Measurements from ENCODE around the gene JSRP1. TPM values are rescaled to one million over a fixed set of nuclear protein-coding genes. Genes with fewer than 3 reads are reported as not detected.
A peak's percentile ranks its signal among the peaks of the same experiment; 100 is the strongest.

The JSRP1 gene
- polyA plus RNA-seq, 2 donors, result 0.13 to 0.20 TPM

- Histone ChIP-seq H3K4me3 (ENCODE audit: low read depth in 1 of 2, low read length in 2 of 2) (no peak overlapping the region), H3K27ac (ENCODE audit: low read depth in 2 of 2, low read length in 1 of 2) (no peak overlapping the region), H3K9me3 (ENCODE audit: control insufficient read depth in 2 of 2, insufficient read depth in 1 of 2, low read depth in 1 of 2, low read length in 1 of 2) (no peaks in the 10 kb centered on the region), H3K27me3 (ENCODE audit: control insufficient read depth in 1 of 2, insufficient read depth in 2 of 2, low read length in 2 of 2) (no peaks in the 10 kb centered on the region), H3K36me3 (ENCODE audit: control insufficient read depth in 2 of 2, insufficient read depth in 2 of 2, low read length in 1 of 2) (peaks cover 16 to 69% of the 10 kb centered on the region in 2 donors), H3K4me1 (ENCODE audit: control insufficient read depth in 2 of 2, insufficient read depth in 2 of 2, low read length in 1 of 2) (no peaks in the 10 kb centered on the region)
- 94 to 95% methylated on average over 21 of the region's 21 CpGs for WGBS, 2 donors
Observed at GRCh38 chr19:2219726-2220125, 36.5 kb downstream of the JSRP1 start.

GRCh38 chr19:2217591-2217990, 38.6 kb downstream of the JSRP1 start:
- peaks cover 0 to 14% of the 10 kb centered on the region in 2 donors for H3K4me1 ChIP-seq (ENCODE audit: control insufficient read depth in 2 of 2, insufficient read depth in 2 of 2, low read length in 1 of 2)
- H3K27ac ChIP-seq (ENCODE audit: low read depth in 2 of 2, low read length in 1 of 2), result no peak overlapping the region
- no peak overlapping the region for H3K4me3 ChIP-seq (ENCODE audit: low read depth in 1 of 2, low read length in 2 of 2)
- no peaks in the 10 kb centered on the region for H3K9me3 ChIP-seq (ENCODE audit: control insufficient read depth in 2 of 2, insufficient read depth in 1 of 2, low read depth in 1 of 2, low read length in 1 of 2)
- peaks cover 16 to 74% of the 10 kb centered on the region in 2 donors for H3K36me3 ChIP-seq (ENCODE audit: control insufficient read depth in 2 of 2, insufficient read depth in 2 of 2, low read length in 1 of 2)
- WGBS, 2 donors, result 94 to 96% methylated on average over 21 to 22 of the region's 22 CpGs
- no peaks in the 10 kb centered on the region for H3K27me3 ChIP-seq (ENCODE audit: control insufficient read depth in 1 of 2, insufficient read depth in 2 of 2, low read length in 2 of 2)

GRCh38 chr19:2216361-2217225, 39.6 kb downstream of the JSRP1 start:
- Histone ChIP-seq H3K27ac (ENCODE audit: low read depth in 2 of 2, low read length in 1 of 2) (peak overlapping the region in 1 of 2 donors; percentile 2), H3K9me3 (ENCODE audit: control insufficient read depth in 2 of 2, insufficient read depth in 1 of 2, low read depth in 1 of 2, low read length in 1 of 2) (no peaks in the 10 kb centered on the region), H3K36me3 (ENCODE audit: control insufficient read depth in 2 of 2, insufficient read depth in 2 of 2, low read length in 1 of 2) (peaks cover 16 to 68% of the 10 kb centered on the region in 2 donors), H3K4me1 (ENCODE audit: control insufficient read depth in 2 of 2, insufficient read depth in 2 of 2, low read length in 1 of 2) (peaks cover 0 to 14% of the 10 kb centered on the region in 2 donors), H3K27me3 (ENCODE audit: control insufficient read depth in 1 of 2, insufficient read depth in 2 of 2, low read length in 2 of 2) (no peaks in the 10 kb centered on the region), H3K4me3 (ENCODE audit: low read depth in 1 of 2, low read length in 2 of 2) (no peak overlapping the region)
- 93% methylated on average over 42 to 43 of the region's 43 CpGs for WGBS, 2 donors

GRCh38 chr19:2215281-2215751, 40.9 kb downstream of the JSRP1 start:
- WGBS, 2 donors, result 79 to 80% methylated on average over 31 of the region's 31 CpGs
- no peak overlapping the region for H3K4me3 ChIP-seq (ENCODE audit: low read depth in 1 of 2, low read length in 2 of 2)
- no peak overlapping the region for H3K27ac ChIP-seq (ENCODE audit: low read depth in 2 of 2, low read length in 1 of 2)
- no peaks in the 10 kb centered on the region for H3K9me3 ChIP-seq (ENCODE audit: control insufficient read depth in 2 of 2, insufficient read depth in 1 of 2, low read depth in 1 of 2, low read length in 1 of 2)
- no peaks in the 10 kb centered on the region for H3K27me3 ChIP-seq (ENCODE audit: control insufficient read depth in 1 of 2, insufficient read depth in 2 of 2, low read length in 2 of 2)
- peaks cover 16 to 73% of the 10 kb centered on the region in 2 donors for H3K36me3 ChIP-seq (ENCODE audit: control insufficient read depth in 2 of 2, insufficient read depth in 2 of 2, low read length in 1 of 2)
- H3K4me1 ChIP-seq (ENCODE audit: control insufficient read depth in 2 of 2, insufficient read depth in 2 of 2, low read length in 1 of 2), result peaks cover 0 to 14% of the 10 kb centered on the region in 2 donors

GRCh38 chr19:2214251-2214650, 42.0 kb downstream of the JSRP1 start:
- Histone ChIP-seq H3K9me3 (ENCODE audit: control insufficient read depth in 2 of 2, insufficient read depth in 1 of 2, low read depth in 1 of 2, low read length in 1 of 2) (no peaks in the 10 kb centered on the region), H3K4me3 (ENCODE audit: low read depth in 1 of 2, low read length in 2 of 2) (no peak overlapping the region), H3K4me1 (ENCODE audit: control insufficient read depth in 2 of 2, insufficient read depth in 2 of 2, low read length in 1 of 2) (peaks cover 0 to 14% of the 10 kb centered on the region in 2 donors), H3K27ac (ENCODE audit: low read depth in 2 of 2, low read length in 1 of 2) (peak overlapping the region; percentile 40 to 90), H3K36me3 (ENCODE audit: control insufficient read depth in 2 of 2, insufficient read depth in 2 of 2, low read length in 1 of 2) (peaks cover 18 to 64% of the 10 kb centered on the region in 2 donors), H3K27me3 (ENCODE audit: control insufficient read depth in 1 of 2, insufficient read depth in 2 of 2, low read length in 2 of 2) (no peaks in the 10 kb centered on the region)
- 90 to 94% methylated on average over 17 of the region's 17 CpGs for WGBS, 2 donors

GRCh38 chr19:2213799-2214198, 42.4 kb downstream of the JSRP1 start:
- 75 to 82% methylated on average over 26 of the region's 26 CpGs for WGBS, 2 donors
- Histone ChIP-seq H3K4me3 (ENCODE audit: low read depth in 1 of 2, low read length in 2 of 2) (peak overlapping the region in 1 of 2 donors; percentile 14), H3K36me3 (ENCODE audit: control insufficient read depth in 2 of 2, insufficient read depth in 2 of 2, low read length in 1 of 2) (peaks cover 19 to 63% of the 10 kb centered on the region in 2 donors), H3K9me3 (ENCODE audit: control insufficient read depth in 2 of 2, insufficient read depth in 1 of 2, low read depth in 1 of 2, low read length in 1 of 2) (no peaks in the 10 kb centered on the region), H3K4me1 (ENCODE audit: control insufficient read depth in 2 of 2, insufficient read depth in 2 of 2, low read length in 1 of 2) (peaks cover 0 to 14% of the 10 kb centered on the region in 2 donors), H3K27ac (ENCODE audit: low read depth in 2 of 2, low read length in 1 of 2) (peak overlapping the region; percentile 81 to 90), H3K27me3 (ENCODE audit: control insufficient read depth in 1 of 2, insufficient read depth in 2 of 2, low read length in 2 of 2) (no peaks in the 10 kb centered on the region)

- H3K4me1 ChIP-seq (ENCODE audit: control insufficient read depth in 2 of 2, insufficient read depth in 2 of 2, low read length in 1 of 2), result peaks cover 0 to 18% of the 10 kb centered on the region in 2 donors
- WGBS, 2 donors, result 81 to 82% methylated on average over 21 of the region's 21 CpGs
- H3K36me3 ChIP-seq (ENCODE audit: control insufficient read depth in 2 of 2, insufficient read depth in 2 of 2, low read length in 1 of 2), result peaks cover 19 to 63% of the 10 kb centered on the region in 2 donors
- H3K9me3 ChIP-seq (ENCODE audit: control insufficient read depth in 2 of 2, insufficient read depth in 1 of 2, low read depth in 1 of 2, low read length in 1 of 2), result no peaks in the 10 kb centered on the region
- peak overlapping the region; percentile 81 to 90 for H3K27ac ChIP-seq (ENCODE audit: low read depth in 2 of 2, low read length in 1 of 2)
- H3K27me3 ChIP-seq (ENCODE audit: control insufficient read depth in 1 of 2, insufficient read depth in 2 of 2, low read length in 2 of 2), result no peaks in the 10 kb centered on the region
- peak overlapping the region in 1 of 2 donors; percentile 14 for H3K4me3 ChIP-seq (ENCODE audit: low read depth in 1 of 2, low read length in 2 of 2)
Observed at GRCh38 chr19:2212861-2213711, 43.1 kb downstream of the JSRP1 start.

GRCh38 chr19:2210987-2211740, 45.1 kb downstream of the JSRP1 start:
- no peak overlapping the region for H3K4me3 ChIP-seq (ENCODE audit: low read depth in 1 of 2, low read length in 2 of 2)
- H3K4me1 ChIP-seq (ENCODE audit: control insufficient read depth in 2 of 2, insufficient read depth in 2 of 2, low read length in 1 of 2), result peaks cover 0 to 18% of the 10 kb centered on the region in 2 donors

GRCh38 chr19:2210206-2210605, 46.0 kb downstream of the JSRP1 start:
- H3K4me1 ChIP-seq (ENCODE audit: control insufficient read depth in 2 of 2, insufficient read depth in 2 of 2, low read length in 1 of 2), result peaks cover 0 to 20% of the 10 kb centered on the region in 2 donors
- H3K27ac ChIP-seq (ENCODE audit: low read depth in 2 of 2, low read length in 1 of 2), result no peak overlapping the region
- H3K36me3 ChIP-seq (ENCODE audit: control insufficient read depth in 2 of 2, insufficient read depth in 2 of 2, low read length in 1 of 2), result peaks cover 4 to 45% of the 10 kb centered on the region in 2 donors
- H3K9me3 ChIP-seq (ENCODE audit: control insufficient read depth in 2 of 2, insufficient read depth in 1 of 2, low read depth in 1 of 2, low read length in 1 of 2), result no peaks in the 10 kb centered on the region
- 86 to 87% methylated on average over 21 of the region's 21 CpGs for WGBS, 2 donors
- no peak overlapping the region for H3K4me3 ChIP-seq (ENCODE audit: low read depth in 1 of 2, low read length in 2 of 2)
- H3K27me3 ChIP-seq (ENCODE audit: control insufficient read depth in 1 of 2, insufficient read depth in 2 of 2, low read length in 2 of 2), result no peaks in the 10 kb centered on the region

More at GRCh38 chr19:2210987-2211740, 45.1 kb downstream of the JSRP1 start:
- Histone ChIP-seq H3K27ac (ENCODE audit: low read depth in 2 of 2, low read length in 1 of 2) (no peak overlapping the region), H3K9me3 (ENCODE audit: control insufficient read depth in 2 of 2, insufficient read depth in 1 of 2, low read depth in 1 of 2, low read length in 1 of 2) (no peaks in the 10 kb centered on the region), H3K36me3 (ENCODE audit: control insufficient read depth in 2 of 2, insufficient read depth in 2 of 2, low read length in 1 of 2) (peaks cover 7 to 53% of the 10 kb centered on the region in 2 donors), H3K27me3 (ENCODE audit: control insufficient read depth in 1 of 2, insufficient read depth in 2 of 2, low read length in 2 of 2) (no peaks in the 10 kb centered on the region)
- WGBS, 2 donors, result 92 to 95% methylated on average over 33 of the region's 33 CpGs
